B cell (primary cell): ENCODE data around the gene EFL1.

ENCODE experiments used
- EZH2 ChIP-seq: IDR thresholded peaks from 2 replicates; pipeline ENCODE4 v1.6.1; 2012; ENCODE audit warnings: borderline replicate concordance, low read depth, mild to moderate bottlenecking, moderate library complexity, low read length; ENCODE audit not compliant: insufficient read depth, poor library complexity, severe bottlenecking
- TF ChIP-seq, protein P1 (sequence below): fragments of 200-600 bp; IDR thresholded peaks from one replicate; pipeline ENCODE4 v1.8.0; 2022; ENCODE audit warnings: antibody characterized with exemption, mild to moderate bottlenecking

DNA sequence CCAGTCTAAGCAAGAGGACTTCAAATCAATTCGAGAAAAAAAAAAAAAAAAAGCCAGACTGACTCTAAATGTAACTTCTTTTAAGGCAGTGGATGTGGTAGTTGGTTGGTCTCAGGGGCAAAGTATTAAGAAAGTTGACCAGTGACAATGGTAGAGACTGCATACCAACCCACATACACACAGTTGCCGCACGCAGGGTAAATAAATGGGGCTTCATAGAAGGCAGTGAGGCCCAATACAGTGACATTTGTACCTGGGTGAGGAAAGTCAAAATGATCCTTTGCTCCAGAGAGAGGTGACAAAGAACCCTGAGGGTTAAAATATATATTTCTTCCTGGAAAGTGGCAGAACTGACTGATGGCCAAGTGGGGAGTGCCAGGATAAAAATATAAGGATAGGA lies 116.0 kb downstream of the EFL1 start:
- TF ChIP-seq, protein P1, sequence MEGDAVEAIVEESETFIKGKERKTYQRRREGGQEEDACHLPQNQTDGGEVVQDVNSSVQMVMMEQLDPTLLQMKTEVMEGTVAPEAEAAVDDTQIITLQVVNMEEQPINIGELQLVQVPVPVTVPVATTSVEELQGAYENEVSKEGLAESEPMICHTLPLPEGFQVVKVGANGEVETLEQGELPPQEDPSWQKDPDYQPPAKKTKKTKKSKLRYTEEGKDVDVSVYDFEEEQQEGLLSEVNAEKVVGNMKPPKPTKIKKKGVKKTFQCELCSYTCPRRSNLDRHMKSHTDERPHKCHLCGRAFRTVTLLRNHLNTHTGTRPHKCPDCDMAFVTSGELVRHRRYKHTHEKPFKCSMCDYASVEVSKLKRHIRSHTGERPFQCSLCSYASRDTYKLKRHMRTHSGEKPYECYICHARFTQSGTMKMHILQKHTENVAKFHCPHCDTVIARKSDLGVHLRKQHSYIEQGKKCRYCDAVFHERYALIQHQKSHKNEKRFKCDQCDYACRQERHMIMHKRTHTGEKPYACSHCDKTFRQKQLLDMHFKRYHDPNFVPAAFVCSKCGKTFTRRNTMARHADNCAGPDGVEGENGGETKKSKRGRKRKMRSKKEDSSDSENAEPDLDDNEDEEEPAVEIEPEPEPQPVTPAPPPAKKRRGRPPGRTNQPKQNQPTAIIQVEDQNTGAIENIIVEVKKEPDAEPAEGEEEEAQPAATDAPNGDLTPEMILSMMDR, result no peak
- TF ChIP-seq EZH2, result no peak
